AG08396 (cell line): ENCODE data around the gene NCBP1.

Experiments used
- DNase-seq: peaks from one replicate; pipeline ENCODE4 v3.0.0; 2012; ENCODE audit warnings: low spot score, mixed read lengths

Gene NCBP1

GRCh38 chr9:97717866-97718265 lies 84.2 kb downstream of the NCBP1 start:
- no peak for DNase-seq

GRCh38 chr9:97721396-97721795 lies 87.8 kb downstream of the NCBP1 start:
- peak; percentile 38 for DNase-seq

- DNase-seq: no peak
Observed at GRCh38 chr9:97722331-97722730, 88.7 kb downstream of the NCBP1 start.
